T-helper 17 cell (primary cell): Measurements from ENCODE around the gene MAD2L1BP. TPM values are rescaled to one million over a fixed set of nuclear protein-coding genes. Genes with fewer than 3 reads are reported as not detected.
A peak's percentile ranks its signal among the peaks of the same experiment; 100 is the strongest.
"Not testable (repeated sequence)": the region's sequence is repeated elsewhere in the genome, so short reads cannot be mapped to it uniquely, and the experiment has no call there.

Experiments used
- ATAC-seq: fragments of 150-1000 bp; cut with Tn5 transposase; 2 replicates; pipeline ENCODE4 v1.10.0; 2021; ENCODE audit warnings: mild to moderate bottlenecking, moderate library complexity
- DNase-seq, 3 donors: peaks; one replicate each; pipeline versions ENCODE4 v3.0.0 to v3.0.0-alpha.2; 2020 to 2021
- H3K9me3 ChIP-seq: one replicate; pipeline ENCODE4 v1.7.0; 2013; ENCODE audit warnings: low read length, mild to moderate bottlenecking; ENCODE audit not compliant: control insufficient read depth, poor library complexity, severe bottlenecking
- H3K27ac Mint-ChIP-seq: one replicate; pipeline ENCODE4 v1.8.0; 2022; ENCODE audit warnings: mild to moderate bottlenecking, moderate library complexity, mixed read lengths
- H3K27me3 Mint-ChIP-seq: one replicate; pipeline ENCODE4 v1.8.0; 2022; ENCODE audit warnings: mixed read lengths
- H3K36me3 Mint-ChIP-seq: one replicate; pipeline ENCODE4 v1.8.0; 2022; ENCODE audit warnings: low read depth, mixed read lengths
- H3K4me1 Mint-ChIP-seq: one replicate; pipeline ENCODE4 v1.8.0; 2022; ENCODE audit warnings: mild to moderate bottlenecking, mixed read lengths
- H3K4me3 Mint-ChIP-seq: one replicate; pipeline ENCODE4 v1.8.0; 2022; ENCODE audit warnings: mild to moderate bottlenecking, moderate library complexity, mixed read lengths
- total RNA-seq, 4 donors: library from RNA in 2 of 4; stranded (reverse) in 2 of 4; gene quantifications; one replicate each; pipeline ENCODE4 v1.2.3 and lab custom pipeline; 2022 to 2026

The MAD2L1BP gene
- 10 to 100 TPM; 17.1 to 30.5 TPM for total RNA-seq
- total RNA-seq (lab: John Stamatoyannopoulos, UW) = 11.1 to 36.9 reads per million in 2 donors

GRCh38 chr6:43635387-43636307, at the start of gene MAD2L1BP:
MAD2L1BP (plus strand) TSS chr6:43635840; CDS start chr6:43635876, 36 bp downstream.
- ATAC-seq (peak; percentile 92), DNase-seq (peak; percentile 75 to 78 (median 75))
- Mint-ChIP-seq H3K27me3 (no peaks in the 10 kb centered on the region), H3K4me1 (peaks cover 39% of the 10 kb centered on the region), H3K4me3 (peak within 1 kb of the TSS; percentile 98), H3K27ac (peak within 1 kb of the TSS; percentile 93), H3K36me3 (peaks cover 5% of the 10 kb centered on the region)
- no peaks in the 10 kb centered on the region for H3K9me3 ChIP-seq

- no peaks in the 10 kb centered on the region for H3K27me3 Mint-ChIP-seq
- peak overlapping the region; percentile 77 for H3K27ac Mint-ChIP-seq
- peaks cover 5% of the 10 kb centered on the region for H3K36me3 Mint-ChIP-seq
- DNase-seq = no peak
- H3K4me1 Mint-ChIP-seq = peaks cover 25% of the 10 kb centered on the region
- H3K4me3 Mint-ChIP-seq = no peak overlapping the region
- no peaks in the 10 kb centered on the region for H3K9me3 ChIP-seq
- ATAC-seq = no peak
Measured at GRCh38 chr6:43588194-43588593, 47.4 kb upstream of the MAD2L1BP start.

- ATAC-seq, H3K9me3 ChIP-seq, H3K27me3 Mint-ChIP-seq, H3K36me3 Mint-ChIP-seq, DNase-seq, H3K4me3 Mint-ChIP-seq: not testable (repeated sequence)
- peaks cover 15% of the 10 kb centered on the region for H3K4me1 Mint-ChIP-seq
- H3K27ac Mint-ChIP-seq = peak overlapping the region; percentile 77
Measured at GRCh38 chr6:43589564-43589963, 46.1 kb upstream of the MAD2L1BP start.

- H3K9me3 ChIP-seq = no peaks in the 10 kb centered on the region
- H3K4me1 Mint-ChIP-seq = peaks cover 5% of the 10 kb centered on the region
- no peak overlapping the region for H3K27ac Mint-ChIP-seq
- H3K27me3 Mint-ChIP-seq = no peaks in the 10 kb centered on the region
- H3K4me3 Mint-ChIP-seq = no peak overlapping the region
- DNase-seq (no peak), ATAC-seq (no peak)
- no peaks in the 10 kb centered on the region for H3K36me3 Mint-ChIP-seq
Measured at GRCh38 chr6:43593938-43594337, 41.7 kb upstream of the MAD2L1BP start.

GRCh38 chr6:43600595-43600994, 35.0 kb upstream of the MAD2L1BP start:
- Mint-ChIP-seq H3K27ac (peak overlapping the region; percentile 29), H3K4me1 (peaks cover 8% of the 10 kb centered on the region), H3K36me3 (peaks cover 2% of the 10 kb centered on the region), H3K27me3 (no peaks in the 10 kb centered on the region), H3K4me3 (no peak overlapping the region)
- ATAC-seq = no peak
- DNase-seq = no peak
- H3K9me3 ChIP-seq = no peaks in the 10 kb centered on the region

GRCh38 chr6:43604174-43604573, 31.5 kb upstream of the MAD2L1BP start:
- H3K36me3 Mint-ChIP-seq = peaks cover 9% of the 10 kb centered on the region
- ATAC-seq = no peak
- no peak overlapping the region for H3K27ac Mint-ChIP-seq
- no peaks in the 10 kb centered on the region for H3K27me3 Mint-ChIP-seq
- H3K4me1 Mint-ChIP-seq = peaks cover 11% of the 10 kb centered on the region
- no peak for DNase-seq
- no peak overlapping the region for H3K4me3 Mint-ChIP-seq
- no peaks in the 10 kb centered on the region for H3K9me3 ChIP-seq

GRCh38 chr6:43606019-43606418, 29.6 kb upstream of the MAD2L1BP start:
- Mint-ChIP-seq H3K27me3 (no peaks in the 10 kb centered on the region), H3K36me3 (peaks cover 7% of the 10 kb centered on the region), H3K4me3 (no peak overlapping the region), H3K27ac (no peak overlapping the region), H3K4me1 (peaks cover 12% of the 10 kb centered on the region)
- ATAC-seq (no peak), DNase-seq (no peak)
- H3K9me3 ChIP-seq = no peaks in the 10 kb centered on the region

GRCh38 chr6:43608310-43608763, 27.3 kb upstream of the MAD2L1BP start:
- H3K36me3 Mint-ChIP-seq = peaks cover 7% of the 10 kb centered on the region
- no peak overlapping the region for H3K27ac Mint-ChIP-seq
- no peaks in the 10 kb centered on the region for H3K9me3 ChIP-seq
- H3K4me1 Mint-ChIP-seq = peaks cover 12% of the 10 kb centered on the region
- ATAC-seq = peak; percentile 55
- no peaks in the 10 kb centered on the region for H3K27me3 Mint-ChIP-seq
- H3K4me3 Mint-ChIP-seq = no peak overlapping the region
- peak; percentile 24 to 40 (median 24) for DNase-seq

- Mint-ChIP-seq H3K27me3 (no peaks in the 10 kb centered on the region), H3K4me1 (peaks cover 12% of the 10 kb centered on the region), H3K36me3 (peaks cover 11% of the 10 kb centered on the region), H3K4me3 (no peak overlapping the region), H3K27ac (no peak overlapping the region)
- DNase-seq (no peak), ATAC-seq (no peak)
- H3K9me3 ChIP-seq = no peaks in the 10 kb centered on the region
Measured at GRCh38 chr6:43608807-43609206, 26.8 kb upstream of the MAD2L1BP start.

GRCh38 chr6:43609402-43609801, 26.2 kb upstream of the MAD2L1BP start:
- Mint-ChIP-seq H3K4me1 (peaks cover 12% of the 10 kb centered on the region), H3K27me3 (no peaks in the 10 kb centered on the region), H3K36me3 (peaks cover 12% of the 10 kb centered on the region), H3K4me3 (no peak overlapping the region), H3K27ac (no peak overlapping the region)
- no peak for DNase-seq
- ATAC-seq = no peak
- no peaks in the 10 kb centered on the region for H3K9me3 ChIP-seq

GRCh38 chr6:43610431-43610830, 25.2 kb upstream of the MAD2L1BP start:
- Mint-ChIP-seq H3K36me3 (peaks cover 12% of the 10 kb centered on the region), H3K4me3 (no peak overlapping the region), H3K27ac (peak overlapping the region; percentile 56), H3K4me1 (peaks cover 12% of the 10 kb centered on the region), H3K27me3 (no peaks in the 10 kb centered on the region)
- ATAC-seq (no peak), DNase-seq (no peak)
- H3K9me3 ChIP-seq = no peaks in the 10 kb centered on the region

- Mint-ChIP-seq H3K27ac (peak overlapping the region; percentile 45), H3K4me1 (peaks cover 6% of the 10 kb centered on the region), H3K4me3 (no peak overlapping the region), H3K27me3 (no peaks in the 10 kb centered on the region), H3K36me3 (peaks cover 6% of the 10 kb centered on the region)
- no peaks in the 10 kb centered on the region for H3K9me3 ChIP-seq
- DNase-seq (no peak), ATAC-seq (no peak)
Measured at GRCh38 chr6:43613721-43614395, 21.8 kb upstream of the MAD2L1BP start.

GRCh38 chr6:43614396-43614730, 21.3 kb upstream of the MAD2L1BP start:
- Mint-ChIP-seq H3K27me3 (no peaks in the 10 kb centered on the region), H3K4me3 (no peak overlapping the region), H3K4me1 (peaks cover 3% of the 10 kb centered on the region), H3K36me3 (peaks cover 5% of the 10 kb centered on the region), H3K27ac (no peak overlapping the region)
- ATAC-seq = no peak
- no peaks in the 10 kb centered on the region for H3K9me3 ChIP-seq
- DNase-seq = no peak
